GM12872 (cell line): ENCODE measurements around the gene MAML3.

ENCODE experiments used
- TF ChIP-seq, protein P1 (sequence below): IDR thresholded peaks from 3 replicates; pipeline ENCODE4 v1.5.1; 2011; ENCODE audit warnings: low read depth, mild to moderate bottlenecking, low read length, moderate library complexity; ENCODE audit not compliant: insufficient read depth

MAML3 gene

DNA sequence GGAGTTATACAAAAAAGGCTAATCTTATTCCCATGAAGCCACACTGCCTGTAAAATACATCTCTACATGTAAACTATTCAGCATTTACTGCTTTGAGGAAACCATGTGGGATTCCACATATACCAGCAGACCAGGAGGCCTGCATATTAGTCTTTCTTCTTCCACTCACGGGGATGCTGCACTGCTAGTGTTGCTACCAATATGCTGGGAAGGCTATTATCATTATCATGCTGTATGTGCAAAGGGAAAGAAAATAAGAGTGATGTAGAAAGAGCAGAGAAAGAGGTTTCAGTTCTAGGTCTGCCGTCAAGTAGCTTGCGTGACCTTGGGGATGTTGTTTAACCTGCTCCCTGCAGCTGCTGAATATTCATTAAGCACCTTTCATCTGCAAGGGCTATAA lies 427.4 kb downstream of the MAML3 start:
- TF ChIP-seq, protein P1, sequence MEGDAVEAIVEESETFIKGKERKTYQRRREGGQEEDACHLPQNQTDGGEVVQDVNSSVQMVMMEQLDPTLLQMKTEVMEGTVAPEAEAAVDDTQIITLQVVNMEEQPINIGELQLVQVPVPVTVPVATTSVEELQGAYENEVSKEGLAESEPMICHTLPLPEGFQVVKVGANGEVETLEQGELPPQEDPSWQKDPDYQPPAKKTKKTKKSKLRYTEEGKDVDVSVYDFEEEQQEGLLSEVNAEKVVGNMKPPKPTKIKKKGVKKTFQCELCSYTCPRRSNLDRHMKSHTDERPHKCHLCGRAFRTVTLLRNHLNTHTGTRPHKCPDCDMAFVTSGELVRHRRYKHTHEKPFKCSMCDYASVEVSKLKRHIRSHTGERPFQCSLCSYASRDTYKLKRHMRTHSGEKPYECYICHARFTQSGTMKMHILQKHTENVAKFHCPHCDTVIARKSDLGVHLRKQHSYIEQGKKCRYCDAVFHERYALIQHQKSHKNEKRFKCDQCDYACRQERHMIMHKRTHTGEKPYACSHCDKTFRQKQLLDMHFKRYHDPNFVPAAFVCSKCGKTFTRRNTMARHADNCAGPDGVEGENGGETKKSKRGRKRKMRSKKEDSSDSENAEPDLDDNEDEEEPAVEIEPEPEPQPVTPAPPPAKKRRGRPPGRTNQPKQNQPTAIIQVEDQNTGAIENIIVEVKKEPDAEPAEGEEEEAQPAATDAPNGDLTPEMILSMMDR: no peak

DNA sequence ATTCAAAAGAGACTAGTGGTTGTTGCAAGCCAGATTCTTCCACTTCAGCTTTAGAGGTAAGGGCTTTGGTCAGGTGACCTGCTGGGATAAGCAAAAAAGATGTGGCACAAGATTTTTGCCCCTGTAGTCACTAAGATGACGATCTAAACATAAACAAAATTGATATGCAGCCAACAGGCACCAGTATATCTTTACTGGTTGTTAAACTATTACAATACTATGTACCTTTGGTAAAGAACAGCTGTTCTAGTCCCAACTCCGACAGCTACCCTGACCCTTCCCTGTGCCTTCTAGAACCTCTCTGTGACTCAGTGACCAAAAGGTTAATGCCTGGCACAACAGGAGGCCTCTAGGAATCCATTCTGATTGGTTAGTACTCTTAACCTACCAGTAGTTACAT lies 428.7 kb downstream of the MAML3 start:
- TF ChIP-seq, protein P1: no peak

DNA sequence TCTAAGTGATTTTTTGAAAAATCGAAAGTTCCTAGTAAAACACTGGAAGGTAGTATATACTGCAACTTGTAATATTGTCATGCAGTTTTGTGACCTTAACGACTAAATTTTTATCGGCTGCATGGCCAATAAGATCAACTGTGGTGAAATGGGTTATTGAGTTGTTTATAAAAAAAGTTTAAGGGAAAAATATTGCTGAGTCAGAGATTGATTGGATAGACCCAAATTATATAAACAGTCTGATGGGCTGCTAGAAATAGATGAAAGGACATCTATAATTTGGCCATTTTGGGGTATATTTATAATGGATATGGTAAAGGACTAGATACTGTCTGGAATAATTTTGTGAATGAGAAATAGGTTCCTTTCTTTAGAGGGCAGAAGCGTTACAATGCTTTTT lies 432.2 kb downstream of the MAML3 start:
- TF ChIP-seq, protein P1: no peak

- TF ChIP-seq, protein P1: no peak
Observed at GRCh38 chr4:139720806-139721205, 433.2 kb downstream of the MAML3 start.

DNA sequence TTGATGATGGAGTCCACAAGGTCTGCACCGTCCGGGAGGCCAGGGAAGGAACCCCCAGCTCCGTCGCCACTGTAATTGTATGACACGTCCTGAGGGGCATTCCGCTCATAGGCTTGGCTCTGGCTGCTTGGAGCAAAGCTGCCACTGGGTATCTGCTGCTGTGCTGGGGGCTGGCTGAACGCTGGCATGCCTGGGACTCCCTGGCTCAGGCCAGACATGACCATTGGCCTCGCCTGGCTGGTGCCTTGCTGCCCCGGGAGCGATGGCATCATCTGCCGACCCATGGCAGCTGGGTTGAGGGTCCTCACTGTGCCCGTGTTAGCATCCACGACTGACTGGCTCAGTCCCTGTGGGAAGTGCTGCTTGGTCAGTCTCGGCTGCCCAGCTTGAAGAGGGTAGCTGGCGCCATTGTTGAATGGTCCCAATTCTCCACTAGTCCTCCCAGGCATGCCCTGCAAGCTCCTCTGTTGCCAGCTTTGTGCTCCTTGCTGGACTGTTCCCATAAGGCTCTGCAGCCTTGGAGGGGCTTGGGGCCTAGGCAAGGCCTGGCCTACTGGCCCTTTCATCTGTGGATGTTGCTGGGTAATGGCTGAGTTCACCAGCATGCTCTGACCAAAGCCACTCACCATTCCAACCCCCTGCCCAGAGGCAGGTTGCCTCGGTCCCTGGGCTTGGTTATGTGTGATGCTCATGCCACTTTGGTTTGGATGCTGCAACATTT lies 434.4 kb downstream of the MAML3 start:
- TF ChIP-seq, protein P1: no peak

DNA sequence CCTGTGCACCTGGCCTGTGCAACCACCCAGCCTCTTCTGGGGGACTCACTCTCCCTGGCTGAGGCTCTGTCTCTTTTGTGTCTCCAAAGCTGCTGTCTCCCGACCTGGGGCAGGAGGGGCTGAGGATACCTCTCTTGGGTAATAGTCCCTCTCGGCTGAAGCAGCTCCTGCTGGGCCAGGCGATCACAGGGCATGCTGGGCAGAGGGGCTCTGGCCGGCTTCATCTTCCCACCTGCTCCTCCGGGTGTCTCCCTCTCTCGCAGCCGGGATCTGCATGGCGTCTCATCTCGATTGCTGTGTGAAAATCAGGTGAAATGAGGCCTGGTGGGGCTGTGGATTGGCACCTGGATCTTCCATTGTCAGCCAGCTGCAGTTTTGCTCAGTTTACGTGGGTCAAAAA lies 435.2 kb downstream of the MAML3 start:
- TF ChIP-seq, protein P1: no peak

DNA sequence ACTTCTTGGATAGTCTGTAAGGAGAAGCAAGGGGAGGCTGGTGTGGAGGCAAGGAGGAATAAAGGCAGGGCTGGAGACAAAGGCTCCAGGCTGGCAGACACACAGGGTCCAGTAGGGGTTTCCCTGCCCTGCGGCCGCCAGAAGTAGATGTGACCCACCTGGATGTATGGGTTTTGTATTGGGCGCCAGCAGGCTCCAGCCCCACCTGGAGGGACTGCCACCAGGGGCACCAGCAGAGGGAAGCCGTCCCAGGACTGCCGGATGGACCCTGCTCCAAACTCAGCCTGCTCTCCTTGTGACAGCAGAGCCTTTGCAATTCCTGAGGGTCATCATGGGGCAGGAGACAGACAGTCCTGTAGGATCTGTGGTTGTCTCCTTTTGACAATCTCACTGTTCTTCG lies 435.6 kb downstream of the MAML3 start:
- TF ChIP-seq, protein P1: no peak
